Measurements from ENCODE around the gene CNIH2. TPM values are rescaled to one million over a fixed set of nuclear protein-coding genes. Genes with fewer than 3 reads are reported as not detected.

The CNIH2 gene
- total RNA-seq, 1 experiment from 2014 or later, result 1.3 TPM

- Histone ChIP-seq H3K9me3 (ENCODE audit: control insufficient read depth in 1 of 2, insufficient read depth in 1 of 2, low read depth in 1 of 2, low read length in 2 of 2) (no peaks in the 10 kb centered on the region), H3K27ac (ENCODE audit: low read depth, low read length) (no peak overlapping the region), H3K4me2 (ENCODE audit: low read length) (peak overlapping the region; percentile 46), H3K4me1 (ENCODE audit: control insufficient read depth in 1 of 2, insufficient read depth in 2 of 2, low read length in 2 of 2) (peaks cover 17 to 51% of the 10 kb centered on the region in 2 experiments), H3K36me3 (ENCODE audit: control insufficient read depth in 1 of 2, insufficient read depth in 2 of 2, low read length in 2 of 2) (no peaks in the 10 kb centered on the region), H4K20me1 (ENCODE audit: insufficient read depth) (no peaks in the 10 kb centered on the region), H3K9me2 (ENCODE audit: insufficient read depth) (no peaks in the 10 kb centered on the region), H3K27me3 (ENCODE audit: insufficient read depth, low read length) (no peaks in the 10 kb centered on the region), H3K9ac (ENCODE audit: low read length) (peak overlapping the region; percentile 11; the same call in 1 of the 2 replicates), H3K4me3 (replicated peaks in 1 of 2; ENCODE audit: low read depth in 1 of 2, low read length in 2 of 2) (no peak overlapping the region), H3K79me2 (ENCODE audit: insufficient read depth, low read length) (no peaks in the 10 kb centered on the region), H2AFZ (ENCODE audit: low read depth, low read length, poor library complexity, severe bottlenecking) (no peak overlapping the region)
- ChIA-PET RAD21 (ENCODE audit: low non-redundant PET in 1 of 2, low total read pairs in 2 of 2, uncharacterized antibody in 2 of 2, unreplicated experiment in 2 of 2) (no interaction called here), POLR2A (no interaction called here), CTCF (interaction anchor here (2.1 kb wide), 1 partner anchor 13 kb away, joined by 9 read pairs; no protein-coding TSS in a partner anchor)
- TF ChIP-seq EZH2 (IDR thresholded peaks at IDR 0.05), result no peak
- TF ChIP-seq ZNF274 (IDR thresholded peaks at IDR 0.05; ENCODE audit: low read depth, low read length), result no peak
- intact Hi-C loops (cut with micrococcal nuclease), result no loop called here
- DNase-seq (ENCODE audit: low read depth, low spot score) (no peak), ATAC-seq (no peak)
- BruUV-seq (replicated peaks), result no TSS peak
These were observed 46.7 kb downstream of the CNIH2 start for GRCh38 chr11:66324664-66325063.

- H3K4me2 ChIP-seq (ENCODE audit: low read length), result peak overlapping the region; percentile 46; the same call in 1 of the 2 replicates
- no peak overlapping the region for H3K4me3 ChIP-seq (replicated peaks in 1 of 2; ENCODE audit: low read depth in 1 of 2, low read length in 2 of 2)
- CTCF ChIA-PET, result interaction anchor here (2.1 kb wide), 1 partner anchor 13 kb away, joined by 9 read pairs; no protein-coding TSS in a partner anchor
- ATAC-seq (no peak), DNase-seq (ENCODE audit: low read depth, low spot score) (no peak)
- H3K36me3 ChIP-seq (ENCODE audit: control insufficient read depth in 1 of 2, insufficient read depth in 2 of 2, low read length in 2 of 2), result no peaks in the 10 kb centered on the region
- H3K9me3 ChIP-seq (ENCODE audit: control insufficient read depth in 1 of 2, insufficient read depth in 1 of 2, low read depth in 1 of 2, low read length in 2 of 2), result no peaks in the 10 kb centered on the region
- H3K9me2 ChIP-seq (ENCODE audit: insufficient read depth), result no peaks in the 10 kb centered on the region
- no peaks in the 10 kb centered on the region for H4K20me1 ChIP-seq (ENCODE audit: insufficient read depth)
- peaks cover 17 to 56% of the 10 kb centered on the region in 2 experiments for H3K4me1 ChIP-seq (ENCODE audit: control insufficient read depth in 1 of 2, insufficient read depth in 2 of 2, low read length in 2 of 2)
- RAD21 ChIA-PET (ENCODE audit: low non-redundant PET in 1 of 2, low total read pairs in 2 of 2, uncharacterized antibody in 2 of 2, unreplicated experiment in 2 of 2), result no interaction called here
- H3K79me2 ChIP-seq (ENCODE audit: insufficient read depth, low read length), result no peaks in the 10 kb centered on the region
- no peaks in the 10 kb centered on the region for H3K27me3 ChIP-seq (ENCODE audit: insufficient read depth, low read length)
- 0 out of 2 replicates have a peak overlapping the region, but pooled peaks have one; percentile 11 for H3K9ac ChIP-seq (ENCODE audit: low read length)
- BruUV-seq (replicated peaks), result no TSS peak
- H2AFZ ChIP-seq (ENCODE audit: low read depth, low read length, poor library complexity, severe bottlenecking), result no peak overlapping the region
- no peak for TF ChIP-seq CBX3 (IDR thresholded peaks at IDR 0.05; ENCODE audit: low read depth)
- TF ChIP-seq EZH2phosphoT487 (IDR thresholded peaks at IDR 0.05; ENCODE audit: borderline replicate concordance), result no peak
- no peak for TF ChIP-seq POLR2AphosphoS5 (IDR thresholded peaks at IDR 0.05; ENCODE audit: low read depth, low read length)
- TF ChIP-seq POLR2A (IDR thresholded peaks at IDR 0.05; ENCODE audit: borderline replicate concordance, extremely low read depth, insufficient read depth, insufficient read length), result no peak
- no peak for TF ChIP-seq JUND (IDR thresholded peaks at IDR 0.05)
- no peak for TF ChIP-seq ZNF274 (IDR thresholded peaks at IDR 0.05; ENCODE audit: low read depth, low read length)
- intact Hi-C loops (cut with micrococcal nuclease), result no loop called here
- POLR2A ChIA-PET, result no interaction called here
- H3K27ac ChIP-seq (ENCODE audit: low read depth, low read length), result no peak overlapping the region
These were observed 47.3 kb downstream of the CNIH2 start for GRCh38 chr11:66325263-66325671.

Data from HCT116 (cell line).